Mesenchymal stem cell (in vitro differentiated cells and primary cell): ENCODE measurements around the gene PDE4A.

Experiments used
- DNase-seq: peaks from one replicate; pipeline ENCODE4 v3.0.0-alpha.2; 2013
- H2AFZ ChIP-seq: one replicate; pipeline ENCODE4 v1.6.1; 2013; ENCODE audit warnings: low read depth, mild to moderate bottlenecking, control low read depth, inconsistent platforms, low read length, moderate library complexity
- H2AK5ac ChIP-seq: 2 replicates; pipeline ENCODE4 v1.6.1; 2013; ENCODE audit warnings: low read length, moderate library complexity, mild to moderate bottlenecking, inconsistent platforms; ENCODE audit not compliant: severe bottlenecking
- H2BK120ac ChIP-seq: one replicate; pipeline ENCODE4 v1.6.1; 2013; ENCODE audit warnings: low read depth, mild to moderate bottlenecking, inconsistent platforms, low read length, moderate library complexity
- H2BK12ac ChIP-seq, 2 experiments: one replicate each; pipeline ENCODE4 v1.6.1; 2013; ENCODE audit warnings: inconsistent platforms in 2 of 2, low read length in 2 of 2, mild to moderate bottlenecking in 2 of 2, moderate library complexity in 2 of 2, control low read depth in 1 of 2
- H2BK15ac ChIP-seq: one replicate; pipeline ENCODE4 v1.6.1; 2013; ENCODE audit warnings: mild to moderate bottlenecking, low read depth, inconsistent platforms; ENCODE audit not compliant: poor library complexity, severe bottlenecking
- H2BK5ac ChIP-seq: 2 replicates; pipeline ENCODE4 v1.6.1; 2013; ENCODE audit warnings: low read depth, mild to moderate bottlenecking, low read length, control low read depth, inconsistent platforms; ENCODE audit not compliant: poor library complexity, severe bottlenecking
- H3K14ac ChIP-seq, 2 experiments: one replicate each; pipeline ENCODE4 v1.6.1; 2013; ENCODE audit warnings: inconsistent platforms in 2 of 2, low read length in 2 of 2, control low read depth in 1 of 2, mild to moderate bottlenecking in 1 of 2, moderate library complexity in 1 of 2
- H3K18ac ChIP-seq, 2 experiments: one replicate each; pipeline ENCODE4 v1.6.1; 2013; ENCODE audit warnings: inconsistent platforms in 2 of 2, low read length in 2 of 2, control low read depth in 1 of 2, low read depth in 1 of 2, mild to moderate bottlenecking in 1 of 2
- H3K23ac ChIP-seq, 2 experiments: one replicate each; pipeline ENCODE4 v1.6.1; 2013; ENCODE audit warnings: inconsistent platforms in 2 of 2, low read length in 2 of 2, mild to moderate bottlenecking in 2 of 2, moderate library complexity in 2 of 2, control low read depth in 1 of 2
- H3K27ac ChIP-seq: 2 replicates; pipeline ENCODE4 v1.5.1; 2013; ENCODE audit warnings: mild to moderate bottlenecking, moderate library complexity, low read length, control low read depth, inconsistent platforms; ENCODE audit not compliant: poor library complexity, severe bottlenecking
- H3K27me3 ChIP-seq, 2 experiments: 2 replicates each; pipeline versions ENCODE4 v1.6.1 to v1.7.0; 2013; ENCODE audit warnings: low read length in 2 of 2, mild to moderate bottlenecking in 2 of 2, moderate library complexity in 2 of 2, control low read depth in 1 of 2, inconsistent platforms in 1 of 2; ENCODE audit not compliant: control insufficient read depth in 1 of 2, insufficient read depth in 1 of 2
- H3K36me3 ChIP-seq, 2 experiments: 2 replicates each; pipeline versions ENCODE4 v1.6.1 to v1.7.0; 2013; ENCODE audit warnings: low read length in 2 of 2, control low read depth in 1 of 2, inconsistent platforms in 1 of 2, low read depth in 1 of 2, mild to moderate bottlenecking in 1 of 2; ENCODE audit not compliant: insufficient read depth in 2 of 2, control insufficient read depth in 1 of 2
- H3K4ac ChIP-seq, 2 experiments: one replicate each; pipeline ENCODE4 v1.6.1; 2013; ENCODE audit warnings: inconsistent platforms in 2 of 2, low read length in 2 of 2, mild to moderate bottlenecking in 2 of 2, moderate library complexity in 2 of 2, control low read depth in 1 of 2, low read depth in 1 of 2
- H3K4me1 ChIP-seq: 2 replicates; pipeline ENCODE4 v1.6.1; 2013; ENCODE audit warnings: low read depth, low read length, control low read depth; ENCODE audit not compliant: control insufficient read depth, insufficient read depth
- H3K4me2 ChIP-seq: 2 replicates; pipeline ENCODE4 v1.6.1; 2013; ENCODE audit warnings: low read length, mild to moderate bottlenecking, inconsistent platforms; ENCODE audit not compliant: poor library complexity, severe bottlenecking
- H3K4me3 ChIP-seq, 2 experiments: 2 replicates each; pipeline versions ENCODE4 v1.5.1 to v1.7.0; 2013; ENCODE audit warnings: low read length in 2 of 2, mild to moderate bottlenecking in 2 of 2, control low read depth in 1 of 2, low read depth in 1 of 2; ENCODE audit not compliant: insufficient read depth in 1 of 2
- H3K79me1 ChIP-seq: replicated peaks from 2 replicates; pipeline ENCODE4 v1.6.1; 2013; ENCODE audit warnings: mild to moderate bottlenecking, control low read depth, low read length, inconsistent platforms; ENCODE audit not compliant: poor library complexity, severe bottlenecking
- H3K9ac ChIP-seq: 2 replicates; pipeline ENCODE4 v1.7.0; 2013; ENCODE audit warnings: mild to moderate bottlenecking, low read length, moderate library complexity
- H3K9me3 ChIP-seq: 2 replicates; pipeline ENCODE4 v1.7.0; 2013; ENCODE audit warnings: mild to moderate bottlenecking, low read length; ENCODE audit not compliant: control insufficient read depth
- H4K8ac ChIP-seq: one replicate; pipeline ENCODE4 v1.6.1; 2013; ENCODE audit warnings: inconsistent platforms, mild to moderate bottlenecking, low read length, moderate library complexity
- H4K91ac ChIP-seq: one replicate; pipeline ENCODE4 v1.6.1; 2013; ENCODE audit warnings: mild to moderate bottlenecking, low read length, inconsistent platforms
- WGBS: methylation state at CpG from one replicate; pipeline ENCODE4 v1.1.7; 2013; ENCODE audit warnings: mixed read lengths; 5-methylcytosine and 5-hydroxymethylcytosine counted together

PDE4A gene

DNA sequence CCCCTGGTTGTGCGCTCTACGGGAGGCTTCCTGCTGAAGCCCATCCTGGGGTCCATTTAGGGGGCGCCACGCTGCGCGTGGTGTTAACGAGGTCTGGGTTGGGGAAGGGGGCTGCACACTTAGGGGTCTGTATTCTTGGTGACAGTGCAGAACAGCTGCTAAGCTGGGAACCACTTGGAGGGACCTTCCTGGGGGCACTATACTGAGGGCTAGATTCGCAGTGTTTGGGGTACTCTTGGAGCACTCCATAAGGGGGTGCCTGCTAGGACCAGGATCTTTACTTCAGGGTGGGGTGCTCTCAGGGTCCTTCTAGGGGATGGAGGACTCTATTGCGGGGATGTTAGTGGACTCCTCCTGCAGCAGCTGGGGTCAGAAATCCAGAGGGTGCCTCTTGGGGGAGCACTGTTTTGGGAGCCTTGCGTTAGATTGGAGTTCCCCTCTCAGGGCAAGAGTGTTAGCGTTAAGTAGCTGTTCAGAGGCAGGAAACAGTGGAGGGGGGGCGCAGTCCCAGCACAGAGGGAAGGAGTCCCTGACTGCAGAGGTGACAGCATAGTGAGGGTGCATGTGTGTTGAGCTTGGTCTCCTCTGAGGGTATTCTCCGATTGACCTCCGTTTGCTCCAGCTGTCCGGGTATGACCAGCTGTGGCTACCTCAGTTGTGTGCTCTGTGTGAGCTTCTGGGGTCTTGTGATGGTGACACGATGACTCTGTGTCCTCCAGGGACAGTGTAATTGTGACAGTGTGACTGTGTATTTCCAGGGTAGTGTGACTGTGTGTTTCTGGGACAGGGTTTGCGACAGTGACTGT lies 1.1 kb downstream of the PDE4A start:
- H3K27me3 ChIP-seq = peaks cover 77 to 85% of the 10 kb centered on the region in 2 experiments
- H2BK5ac ChIP-seq = no peak overlapping the region
- H3K23ac ChIP-seq = no peak overlapping the region
- no peak overlapping the region for H2BK12ac ChIP-seq
- H4K8ac ChIP-seq = no peak overlapping the region
- 39% methylated on average over 17 of the region's 17 CpGs for whole genome bisulfite sequencing
- peaks cover 43% of the 10 kb centered on the region for H3K4me1 ChIP-seq
- H3K79me1 ChIP-seq = no peaks in the 10 kb centered on the region
- H2BK120ac ChIP-seq = no peak overlapping the region
- H3K36me3 ChIP-seq = no peaks in the 10 kb centered on the region
- H3K14ac ChIP-seq = no peak overlapping the region
- H2AK5ac ChIP-seq = no peak overlapping the region
- no peak overlapping the region for H3K18ac ChIP-seq
- no peak overlapping the region for H3K9ac ChIP-seq
- no peaks in the 10 kb centered on the region for H3K9me3 ChIP-seq
- H3K4me2 ChIP-seq = peak overlapping the region; percentile 64
- DNase-seq = no peak
- H3K27ac ChIP-seq = no peak overlapping the region
- no peak overlapping the region for H3K4me3 ChIP-seq
- no peak overlapping the region for H3K4ac ChIP-seq
- H2AFZ ChIP-seq = no peak overlapping the region
- H2BK15ac ChIP-seq = no peak overlapping the region
- H4K91ac ChIP-seq = no peak overlapping the region

DNA sequence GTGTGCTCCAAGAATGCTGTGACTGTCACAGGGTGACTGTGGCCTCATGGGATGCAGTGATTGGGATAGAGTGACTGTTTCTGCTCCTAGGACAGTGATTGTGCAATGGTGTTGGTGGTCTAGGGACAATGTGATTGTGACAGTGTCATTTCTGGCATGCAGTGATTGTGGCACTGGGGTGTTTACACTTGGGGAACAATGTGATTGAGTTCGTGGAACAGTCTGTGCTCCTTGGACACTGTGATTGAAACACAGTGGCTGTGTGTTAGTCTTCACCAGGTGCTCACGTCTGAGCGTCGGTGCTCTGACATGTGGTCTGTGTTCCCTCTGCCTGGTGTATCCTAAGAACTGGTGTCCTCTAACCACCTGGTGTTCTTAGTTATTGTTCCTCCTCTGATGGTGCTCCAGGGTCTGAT lies 1.7 kb downstream of the PDE4A start:
- Histone ChIP-seq H3K18ac (no peak overlapping the region), H2BK12ac (no peak overlapping the region), H3K4me3 (no peak overlapping the region), H3K9me3 (no peaks in the 10 kb centered on the region), H3K4ac (no peak overlapping the region), H4K8ac (no peak overlapping the region), H2BK120ac (no peak overlapping the region), H2AK5ac (no peak overlapping the region), H3K4me1 (peaks cover 38% of the 10 kb centered on the region), H4K91ac (no peak overlapping the region), H3K27ac (no peak overlapping the region), H3K36me3 (no peaks in the 10 kb centered on the region), H3K23ac (no peak overlapping the region), H2AFZ (no peak overlapping the region), H2BK15ac (no peak overlapping the region), H3K27me3 (peaks cover 72 to 81% of the 10 kb centered on the region in 2 experiments), H2BK5ac (no peak overlapping the region), H3K79me1 (no peaks in the 10 kb centered on the region), H3K4me2 (no peak overlapping the region), H3K9ac (no peak overlapping the region), H3K14ac (no peak overlapping the region)
- no peak for DNase-seq
- WGBS = 71% methylated on average over 4 of the region's 4 CpGs

DNA sequence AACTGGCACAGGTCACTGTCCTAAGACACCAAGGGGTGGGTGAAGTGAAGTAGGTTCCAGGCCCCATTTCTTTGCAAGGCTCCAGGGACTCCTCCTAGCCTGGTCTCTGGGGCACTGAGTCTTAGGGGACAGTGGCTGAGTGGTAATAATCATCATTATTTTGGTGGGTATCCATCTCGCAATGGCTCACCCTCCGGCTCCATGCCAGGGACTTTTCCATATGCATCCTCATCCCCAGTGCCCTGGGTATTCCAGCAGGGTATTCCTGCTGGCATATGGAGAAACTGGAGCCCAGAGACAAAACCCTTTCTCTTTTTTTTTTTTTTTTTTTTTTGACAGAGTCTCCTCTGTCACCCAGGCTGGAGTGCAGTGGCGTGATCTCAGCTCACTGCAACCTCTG lies 2.5 kb downstream of the PDE4A start:
- H2AK5ac ChIP-seq = no peak overlapping the region

DNA sequence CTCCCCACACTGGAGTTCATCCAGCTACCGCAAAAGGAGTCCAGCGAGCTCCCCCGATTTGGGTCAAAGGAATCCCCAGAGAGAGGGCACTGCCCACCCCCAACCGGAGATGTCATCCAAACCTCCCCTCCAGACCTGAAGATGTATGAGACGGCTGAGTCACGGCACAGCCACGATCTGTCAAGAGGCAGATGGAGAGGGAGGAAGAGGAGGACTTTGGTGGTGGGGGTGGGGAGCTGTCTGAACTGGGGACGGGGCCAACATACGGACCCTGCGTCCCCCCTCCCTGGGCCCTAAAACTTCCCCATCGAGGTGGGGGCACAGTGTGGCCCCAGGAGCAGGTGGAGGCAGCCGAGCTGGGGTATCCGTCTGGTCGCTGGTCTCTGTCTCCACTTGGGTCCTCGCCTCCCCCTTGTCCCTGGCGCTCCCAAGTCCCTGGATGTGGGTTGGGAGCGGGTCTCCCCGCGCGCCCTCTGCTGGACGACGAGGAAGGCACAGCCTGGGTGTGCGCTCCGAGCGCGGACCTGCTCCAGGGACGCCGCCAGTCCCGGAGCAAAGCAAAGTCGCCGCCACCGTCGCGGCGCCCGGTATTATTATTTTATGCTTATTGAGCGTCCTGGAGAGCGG lies 3.8 kb downstream of the PDE4A start:
- Histone ChIP-seq H3K4me3 (peak overlapping the region in 1 of 2 experiments; percentile 60), H3K4ac (no peak overlapping the region), H3K79me1 (no peaks in the 10 kb centered on the region), H2BK120ac (no peak overlapping the region), H3K36me3 (no peaks in the 10 kb centered on the region), H4K8ac (peak overlapping the region; percentile 66), H3K18ac (no peak overlapping the region), H2AK5ac (no peak overlapping the region), H3K27me3 (peaks cover 54 to 69% of the 10 kb centered on the region in 2 experiments), H3K14ac (no peak overlapping the region), H2BK15ac (peak overlapping the region; percentile 86), H4K91ac (no peak overlapping the region), H3K9ac (peak overlapping the region; percentile 24), H3K4me1 (peaks cover 26% of the 10 kb centered on the region), H2AFZ (no peak overlapping the region), H3K27ac (no peak overlapping the region), H3K4me2 (peak overlapping the region; percentile 79), H3K9me3 (no peaks in the 10 kb centered on the region), H2BK5ac (no peak overlapping the region), H3K23ac (no peak overlapping the region), H2BK12ac (peak overlapping the region in 1 of 2 experiments; percentile 67)
- peak; percentile 78 for DNase-seq
- 8% methylated on average over 34 of the region's 38 CpGs for WGBS

More for the DNA sequence above, 2.5 kb downstream of the PDE4A start:
- no peak overlapping the region for H4K8ac ChIP-seq
- peaks cover 64 to 79% of the 10 kb centered on the region in 2 experiments for H3K27me3 ChIP-seq
- no peaks in the 10 kb centered on the region for H3K79me1 ChIP-seq
- H3K27ac ChIP-seq = no peak overlapping the region
- no peaks in the 10 kb centered on the region for H3K9me3 ChIP-seq
- no peak for DNase-seq
- no peak overlapping the region for H4K91ac ChIP-seq
- no peak overlapping the region for H2BK15ac ChIP-seq
- no peak overlapping the region for H2BK120ac ChIP-seq
- H3K4me3 ChIP-seq = no peak overlapping the region
- no peak overlapping the region for H3K14ac ChIP-seq
- 100% methylated on average over 2 of the region's 3 CpGs for WGBS
- H3K9ac ChIP-seq = no peak overlapping the region
- H3K36me3 ChIP-seq = no peaks in the 10 kb centered on the region
- H3K4me1 ChIP-seq = peaks cover 35% of the 10 kb centered on the region
- no peak overlapping the region for H2AFZ ChIP-seq
- no peak overlapping the region for H3K4me2 ChIP-seq
- no peak overlapping the region for H3K18ac ChIP-seq
- H2BK12ac ChIP-seq = no peak overlapping the region
- no peak overlapping the region for H2BK5ac ChIP-seq
- no peak overlapping the region for H3K23ac ChIP-seq
- no peak overlapping the region for H3K4ac ChIP-seq
